ENCODE data around the gene PRPF31. TPM values are rescaled to one million over a fixed set of nuclear protein-coding genes. Genes with fewer than 3 reads are reported as not detected.

The PRPF31 gene
- total RNA-seq, 6 donors from 2014 or later = 43.9 to 73.3 (median 47.4) TPM

DNA sequence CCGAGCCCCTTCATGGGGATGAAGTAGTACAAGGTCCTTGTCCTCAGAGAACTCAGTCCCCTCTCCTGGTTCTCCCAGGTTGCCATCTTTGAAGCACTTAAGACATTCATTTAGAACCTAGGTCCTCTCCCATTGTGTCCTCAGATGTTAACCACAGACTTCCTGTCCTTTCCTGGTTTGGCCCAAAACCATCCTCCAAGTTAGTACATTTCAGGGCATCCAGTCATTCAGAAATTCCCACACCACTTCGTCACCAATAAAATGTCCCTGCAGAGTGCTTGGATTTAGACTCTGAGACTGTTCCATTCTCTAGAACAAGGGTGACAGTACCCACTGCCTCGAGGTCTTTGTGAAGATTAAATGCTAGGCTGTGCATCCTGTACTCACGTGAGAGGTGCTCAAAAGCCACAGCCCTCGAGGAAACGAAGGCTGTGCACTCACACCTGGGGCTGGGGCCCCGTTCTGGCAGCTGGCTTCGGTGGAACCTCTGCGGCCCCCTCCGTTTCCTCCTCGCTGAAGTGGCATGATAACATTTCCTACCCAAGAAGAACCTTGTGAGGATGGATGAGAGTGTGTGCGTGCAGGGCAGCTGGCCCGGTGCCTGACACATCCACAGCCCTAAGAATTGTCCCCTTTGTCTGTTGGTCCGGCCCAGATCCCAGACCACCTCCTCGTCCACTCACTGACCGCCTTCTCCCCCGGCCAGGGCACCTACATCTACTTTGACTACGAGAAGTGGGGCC lies 39.2 kb downstream of the PRPF31 start:
- DNase-seq (no peak), ATAC-seq (ENCODE audit: low FRiP score in 2 of 2) (no peak)
- WGBS, 2 donors = 65 to 72% methylated on average over 18 of the region's 18 CpGs
- H3K4me3 ChIP-seq = no peak overlapping the region
- H3K36me3 ChIP-seq = peaks cover 25 to 86% (median 79%) of the 10 kb centered on the region in 4 donors
- TF ChIP-seq, protein P1, sequence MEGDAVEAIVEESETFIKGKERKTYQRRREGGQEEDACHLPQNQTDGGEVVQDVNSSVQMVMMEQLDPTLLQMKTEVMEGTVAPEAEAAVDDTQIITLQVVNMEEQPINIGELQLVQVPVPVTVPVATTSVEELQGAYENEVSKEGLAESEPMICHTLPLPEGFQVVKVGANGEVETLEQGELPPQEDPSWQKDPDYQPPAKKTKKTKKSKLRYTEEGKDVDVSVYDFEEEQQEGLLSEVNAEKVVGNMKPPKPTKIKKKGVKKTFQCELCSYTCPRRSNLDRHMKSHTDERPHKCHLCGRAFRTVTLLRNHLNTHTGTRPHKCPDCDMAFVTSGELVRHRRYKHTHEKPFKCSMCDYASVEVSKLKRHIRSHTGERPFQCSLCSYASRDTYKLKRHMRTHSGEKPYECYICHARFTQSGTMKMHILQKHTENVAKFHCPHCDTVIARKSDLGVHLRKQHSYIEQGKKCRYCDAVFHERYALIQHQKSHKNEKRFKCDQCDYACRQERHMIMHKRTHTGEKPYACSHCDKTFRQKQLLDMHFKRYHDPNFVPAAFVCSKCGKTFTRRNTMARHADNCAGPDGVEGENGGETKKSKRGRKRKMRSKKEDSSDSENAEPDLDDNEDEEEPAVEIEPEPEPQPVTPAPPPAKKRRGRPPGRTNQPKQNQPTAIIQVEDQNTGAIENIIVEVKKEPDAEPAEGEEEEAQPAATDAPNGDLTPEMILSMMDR (IDR thresholded peaks at IDR 0.05) = no peak
- TF ChIP-seq POLR2A (IDR thresholded peaks at IDR 0.05) (no peak), POLR2AphosphoS5 (IDR thresholded peaks at IDR 0.05) (no peak), EP300 (IDR thresholded peaks at IDR 0.05) (no peak)
- H3K4me1 ChIP-seq = peaks cover 9 to 22% (median 12%) of the 10 kb centered on the region in 4 donors
- no peak overlapping the region for H3K27ac ChIP-seq
- no peaks in the 10 kb centered on the region for H3K9me3 ChIP-seq
- no peaks in the 10 kb centered on the region for H3K27me3 ChIP-seq

DNA sequence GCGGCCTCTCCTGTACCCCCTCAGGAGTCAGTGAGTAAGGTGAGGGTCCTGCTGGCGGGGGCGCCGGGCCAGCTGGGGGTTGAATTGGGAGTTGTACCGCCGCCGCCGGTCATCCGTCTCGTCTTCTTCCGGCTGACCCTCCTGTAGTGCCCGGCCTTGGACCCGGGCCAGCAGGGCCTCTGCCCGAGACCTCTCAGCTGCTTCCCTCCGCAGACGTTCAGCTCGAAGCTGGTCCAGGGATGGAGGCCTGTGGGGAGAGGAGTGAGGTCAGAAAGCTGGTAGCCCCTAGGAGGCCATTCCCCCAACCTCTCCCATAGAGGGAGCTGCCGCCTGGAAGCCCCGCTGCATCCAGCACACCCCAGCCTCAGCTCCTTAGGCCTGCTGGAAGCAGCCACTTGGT lies 40.1 kb downstream of the PRPF31 start:
- Histone ChIP-seq H3K4me3 (no peak overlapping the region), H3K9me3 (no peaks in the 10 kb centered on the region), H3K4me1 (peaks cover 16 to 29% (median 18%) of the 10 kb centered on the region in 4 donors), H3K36me3 (peaks cover 25 to 77% (median 70%) of the 10 kb centered on the region in 4 donors), H3K27me3 (no peaks in the 10 kb centered on the region), H3K27ac (no peak overlapping the region)
- ATAC-seq (ENCODE audit: low FRiP score in 2 of 2) = no peak
- 66 to 93% methylated on average over 13 to 14 of the region's 19 CpGs for WGBS, 2 donors
- peak in 1 of 2 donors; percentile 85 for DNase-seq
- TF ChIP-seq POLR2A (IDR thresholded peaks at IDR 0.05) = no peak
- no peak for TF ChIP-seq POLR2AphosphoS5 (IDR thresholded peaks at IDR 0.05)

DNA sequence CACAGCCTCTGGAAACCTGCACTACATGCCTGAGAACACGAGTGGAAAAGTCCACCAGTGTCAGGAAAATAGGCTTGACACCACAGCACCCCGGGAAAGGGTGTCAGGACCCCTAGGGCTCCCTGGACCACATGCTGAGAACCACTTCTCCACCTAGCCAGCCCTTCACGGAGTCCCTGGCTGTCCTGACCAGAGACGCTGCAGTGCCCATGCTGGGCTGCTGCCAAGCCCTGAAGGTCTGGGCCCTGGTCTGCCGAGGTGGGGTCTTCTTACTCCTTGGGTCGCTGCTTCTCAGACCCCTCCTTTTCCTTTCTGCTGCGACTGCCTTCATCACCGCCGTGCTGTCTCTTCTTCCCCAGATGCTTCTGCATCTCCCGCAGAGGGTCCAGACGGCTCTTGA lies 40.9 kb downstream of the PRPF31 start:
- TF ChIP-seq, protein P1 (IDR thresholded peaks at IDR 0.05) = no peak
- TF ChIP-seq POLR2AphosphoS5 (IDR thresholded peaks at IDR 0.05) (no peak), POLR2A (IDR thresholded peaks at IDR 0.05) (no peak), EP300 (IDR thresholded peaks at IDR 0.05) (no peak)
- Histone ChIP-seq H3K27me3 (no peaks in the 10 kb centered on the region), H3K9me3 (no peaks in the 10 kb centered on the region), H3K36me3 (peaks cover 25 to 69% (median 64%) of the 10 kb centered on the region in 4 donors), H3K4me1 (peaks cover 21 to 37% (median 24%) of the 10 kb centered on the region in 4 donors), H3K4me3 (no peak overlapping the region), H3K27ac (no peak overlapping the region)
- DNase-seq (no peak), ATAC-seq (ENCODE audit: low FRiP score in 2 of 2) (no peak)
- WGBS, 2 donors = 84 to 85% methylated on average over 11 of the region's 11 CpGs

DNA sequence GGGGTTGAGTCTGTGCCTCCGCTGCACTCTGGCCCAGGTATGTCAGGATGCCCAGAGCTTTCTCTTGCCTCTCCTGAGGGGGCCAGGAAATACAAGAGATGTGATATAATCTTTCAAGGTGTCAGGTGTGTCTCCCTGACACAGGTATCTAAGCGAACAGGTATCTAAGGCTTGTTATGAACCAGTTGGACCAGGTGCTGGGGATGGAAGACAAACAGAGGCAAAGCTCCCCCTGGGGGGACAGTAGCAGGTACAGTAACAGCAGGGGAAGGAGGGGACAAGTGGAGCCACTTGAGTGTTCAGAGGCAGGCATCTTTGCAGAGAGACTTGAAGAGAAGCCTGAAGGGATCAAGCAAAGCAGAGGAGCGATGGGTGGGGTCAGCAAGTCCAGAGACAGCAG lies 41.4 kb downstream of the PRPF31 start:
- no peak for DNase-seq
- peaks cover 21 to 64% (median 60%) of the 10 kb centered on the region in 4 donors for H3K36me3 ChIP-seq

DNA sequence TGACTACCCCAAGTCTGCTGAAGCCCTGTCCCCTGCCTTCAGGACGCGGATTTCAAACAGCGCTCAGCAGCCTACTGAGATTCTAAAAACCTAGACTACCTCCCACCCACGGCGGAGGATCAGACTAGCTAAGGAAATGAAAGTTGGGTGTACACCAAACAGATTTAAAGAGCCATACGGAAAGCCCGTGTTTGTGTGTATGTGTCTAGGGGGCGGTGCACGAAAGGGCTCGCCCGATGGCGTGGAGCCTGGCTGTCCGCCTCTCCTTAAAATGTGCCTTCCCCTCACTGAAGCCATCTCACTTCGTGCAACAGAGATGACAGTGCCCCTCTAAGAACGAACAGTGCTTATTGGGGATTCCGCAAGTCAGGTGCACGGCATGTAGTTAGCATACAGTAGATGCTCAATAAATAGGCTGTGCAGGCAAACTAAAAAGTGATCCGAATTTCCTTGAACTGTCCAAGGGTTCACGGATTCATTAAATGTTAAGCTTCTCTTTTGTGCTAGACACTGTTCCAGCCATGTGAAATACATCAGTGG lies 43.3 kb downstream of the PRPF31 start:
- Histone ChIP-seq H3K4me1 (peaks cover 36 to 50% (median 41%) of the 10 kb centered on the region in 4 donors), H3K9me3 (no peaks in the 10 kb centered on the region), H3K36me3 (peaks cover 5 to 45% (median 40%) of the 10 kb centered on the region in 4 donors), H3K4me3 (peak overlapping the region; percentile 76 to 96 (median 85)), H3K27me3 (no peaks in the 10 kb centered on the region), H3K27ac (peak overlapping the region; percentile 96 to 98 (median 96))
- ATAC-seq (ENCODE audit: low FRiP score in 2 of 2) = no peak
- DNase-seq = no peak
- TF ChIP-seq POLR2A (IDR thresholded peaks at IDR 0.05) (no peak), POLR2AphosphoS5 (IDR thresholded peaks at IDR 0.05) (no peak), EP300 (IDR thresholded peaks at IDR 0.05) (no peak)
- TF ChIP-seq, protein P1 (IDR thresholded peaks at IDR 0.05) = no peak
- 6 to 12% methylated on average over 19 of the region's 19 CpGs for WGBS, 2 donors

More for the DNA sequence above, 41.4 kb downstream of the PRPF31 start:
- H3K27me3 ChIP-seq = no peaks in the 10 kb centered on the region
- peaks cover 26 to 40% (median 28%) of the 10 kb centered on the region in 4 donors for H3K4me1 ChIP-seq
- H3K27ac ChIP-seq = no peak overlapping the region
- WGBS, 2 donors = 91 to 100% methylated on average over 3 of the region's 3 CpGs
- TF ChIP-seq, protein P1 (IDR thresholded peaks at IDR 0.05) = no peak
- TF ChIP-seq POLR2A (IDR thresholded peaks at IDR 0.05) (no peak), POLR2AphosphoS5 (IDR thresholded peaks at IDR 0.05) (no peak)
- H3K9me3 ChIP-seq = no peaks in the 10 kb centered on the region
- H3K4me3 ChIP-seq = no peak overlapping the region
- no peak for ATAC-seq (ENCODE audit: low FRiP score in 2 of 2)
